Thymus (tissue), 14 donors: ENCODE results near the gene CPS1. TPM values are rescaled to one million over a fixed set of nuclear protein-coding genes. Genes with fewer than 3 reads are reported as not detected.

ENCODE experiments used
- DNase-seq, 9 donors: peaks; one replicate each; pipeline ENCODE4 v3.0.0-alpha.2; 2013; ENCODE audit warnings: low spot score in 9 of 9, low read depth in 6 of 9, missing footprints in 1 of 9
- H3K27ac ChIP-seq, 2 donors: one replicate each; pipeline ENCODE4 v1.5.1; 2013; ENCODE audit warnings: control low read depth in 1 of 2, low read depth in 1 of 2, low read length in 1 of 2, mild to moderate bottlenecking in 1 of 2, moderate library complexity in 1 of 2
- H3K27me3 ChIP-seq, 2 donors: one replicate each; pipeline ENCODE4 v1.5.1; 2013; ENCODE audit warnings: low read length in 1 of 2; ENCODE audit not compliant: control insufficient read depth in 2 of 2, insufficient read depth in 1 of 2
- H3K36me3 ChIP-seq, 2 donors: one replicate each; pipeline ENCODE4 v1.5.1; 2013; ENCODE audit warnings: low read length in 1 of 2, mild to moderate bottlenecking in 1 of 2, moderate library complexity in 1 of 2; ENCODE audit not compliant: control insufficient read depth in 2 of 2, insufficient read depth in 2 of 2
- H3K4me1 ChIP-seq, 2 donors: one replicate each; pipeline ENCODE4 v1.5.1; 2013; ENCODE audit warnings: low read length in 2 of 2; ENCODE audit not compliant: control insufficient read depth in 2 of 2, insufficient read depth in 2 of 2
- H3K4me3 ChIP-seq, 2 donors: one replicate each; pipeline ENCODE4 v1.5.1; 2013; ENCODE audit warnings: low read length in 2 of 2, control low read depth in 1 of 2, mild to moderate bottlenecking in 1 of 2
- H3K9me3 ChIP-seq, 2 donors: one replicate each; pipeline ENCODE4 v1.5.1; 2013; ENCODE audit warnings: low read length in 1 of 2, mild to moderate bottlenecking in 1 of 2; ENCODE audit not compliant: control insufficient read depth in 2 of 2, insufficient read depth in 1 of 2
- WGBS: extraction: QIAGEN DNeasy Blood & Tissue Kit; methylation state at CpG from one replicate; pipeline ENCODE4 v1.1.7; 2013; 5-methylcytosine and 5-hydroxymethylcytosine counted together
- long read RNA-seq, 10 donors: transcript quantifications; one replicate each; lab custom pipeline, GENCODE V29; 2026
- polyA plus RNA-seq: library from polyadenylated mRNA; stranded (reverse); fragments of 200-250 nt; gene quantifications from one replicate; pipeline ENCODE4 v1.2.3, GENCODE V29; 2013
- total RNA-seq: library from RNA; stranded (reverse); fragments of 120-200 nt; gene quantifications from one replicate; pipeline ENCODE4 v1.2.4, GENCODE V29; 2013
- donor health status: healthy.

The CPS1 gene
- total RNA-seq (1.4 TPM), polyA plus RNA-seq (1.1 TPM)
- long read RNA-seq, donor 1: 0 reads
- long read RNA-seq, donor 2: 0 reads
- long read RNA-seq, donor 3: 0 reads
- long read RNA-seq, donor 4: 0 reads
- long read RNA-seq, donor 5: 0 reads
- long read RNA-seq, donor 6: 0 reads
- long read RNA-seq, donor 7: 0 reads
- long read RNA-seq, donor 8: 0 reads
- long read RNA-seq, donor 9: 0 reads
- long read RNA-seq, donor 10: 0 reads

GRCh38 chr2:210556329-210556980, at the start of gene CPS1:
Gene CPS1, plus strand, starts transcription at chr2:210556599. Its CDS starts 135 bp downstream, at chr2:210556734.
- no peaks in the 10 kb centered on the region for H3K27me3 ChIP-seq
- H3K4me1 ChIP-seq: no peaks in the 10 kb centered on the region
- DNase-seq: no peak
- no peaks in the 10 kb centered on the region for H3K36me3 ChIP-seq
- H3K9me3 ChIP-seq: no peaks in the 10 kb centered on the region
- WGBS: 75% methylated on average over 2 of the region's 2 CpGs
- H3K27ac ChIP-seq: no peak within 1 kb of the TSS
- no peak within 1 kb of the TSS for H3K4me3 ChIP-seq

- Histone ChIP-seq H3K36me3 (no peaks in the 10 kb centered on the region), H3K9me3 (no peaks in the 10 kb centered on the region), H3K27ac (no peak overlapping the region), H3K4me3 (no peak overlapping the region), H3K4me1 (no peaks in the 10 kb centered on the region), H3K27me3 (no peaks in the 10 kb centered on the region)
- 92% methylated on average over 2 of the region's 2 CpGs for WGBS
- no peak for DNase-seq
Observed at GRCh38 chr2:210515911-210516310, 40.5 kb upstream of the CPS1 start.

GRCh38 chr2:210517264-210517663, 39.1 kb upstream of the CPS1 start:
- no peak overlapping the region for H3K4me3 ChIP-seq
- no peaks in the 10 kb centered on the region for H3K4me1 ChIP-seq
- no peaks in the 10 kb centered on the region for H3K9me3 ChIP-seq
- no peaks in the 10 kb centered on the region for H3K27me3 ChIP-seq
- no peak overlapping the region for H3K27ac ChIP-seq
- WGBS: 93% methylated on average over 4 of the region's 4 CpGs
- no peak for DNase-seq
- H3K36me3 ChIP-seq: no peaks in the 10 kb centered on the region

GRCh38 chr2:210519594-210519993, 36.8 kb upstream of the CPS1 start:
- Histone ChIP-seq H3K9me3 (no peaks in the 10 kb centered on the region), H3K4me1 (no peaks in the 10 kb centered on the region), H3K36me3 (no peaks in the 10 kb centered on the region), H3K27me3 (no peaks in the 10 kb centered on the region), H3K27ac (no peak overlapping the region), H3K4me3 (no peak overlapping the region)
- 83% methylated on average over 5 of the region's 5 CpGs for WGBS
- no peak for DNase-seq

- no peak for DNase-seq
- Histone ChIP-seq H3K9me3 (no peaks in the 10 kb centered on the region), H3K4me1 (no peaks in the 10 kb centered on the region), H3K27me3 (no peaks in the 10 kb centered on the region), H3K27ac (no peak overlapping the region), H3K4me3 (no peak overlapping the region), H3K36me3 (no peaks in the 10 kb centered on the region)
Observed at GRCh38 chr2:210522399-210522798, 34.0 kb upstream of the CPS1 start.

GRCh38 chr2:210523650-210524289, 32.6 kb upstream of the CPS1 start:
- Histone ChIP-seq H3K9me3 (no peaks in the 10 kb centered on the region), H3K27ac (no peak overlapping the region), H3K36me3 (no peaks in the 10 kb centered on the region), H3K4me1 (no peaks in the 10 kb centered on the region), H3K27me3 (no peaks in the 10 kb centered on the region), H3K4me3 (no peak overlapping the region)
- DNase-seq: no peak
- WGBS: 93% methylated on average over 4 of the region's 4 CpGs

GRCh38 chr2:210524533-210524932, 31.9 kb upstream of the CPS1 start:
- Histone ChIP-seq H3K27ac (no peak overlapping the region), H3K4me1 (no peaks in the 10 kb centered on the region), H3K4me3 (no peak overlapping the region), H3K36me3 (no peaks in the 10 kb centered on the region), H3K27me3 (no peaks in the 10 kb centered on the region), H3K9me3 (no peaks in the 10 kb centered on the region)
- DNase-seq: no peak

- DNase-seq: no peak
Observed at GRCh38 chr2:210527286-210527685, 29.1 kb upstream of the CPS1 start.

GRCh38 chr2:210528716-210529115, 27.7 kb upstream of the CPS1 start:
- 89% methylated on average over 4 of the region's 4 CpGs for WGBS
- Histone ChIP-seq H3K4me1 (no peaks in the 10 kb centered on the region), H3K4me3 (no peak overlapping the region), H3K36me3 (no peaks in the 10 kb centered on the region), H3K27me3 (no peaks in the 10 kb centered on the region), H3K9me3 (no peaks in the 10 kb centered on the region), H3K27ac (no peak overlapping the region)
- no peak for DNase-seq

More at GRCh38 chr2:210527286-210527685, 29.1 kb upstream of the CPS1 start:
- Histone ChIP-seq H3K36me3 (no peaks in the 10 kb centered on the region), H3K27ac (no peak overlapping the region), H3K27me3 (no peaks in the 10 kb centered on the region), H3K4me3 (no peak overlapping the region), H3K9me3 (no peaks in the 10 kb centered on the region), H3K4me1 (no peaks in the 10 kb centered on the region)
